ENCODE data around the gene MYADML2. TPM values are rescaled to one million over a fixed set of nuclear protein-coding genes. Genes with fewer than 3 reads are reported as not detected.

Gene MYADML2
- total and polyA plus RNA-seq, 12 donors: 0.26 to 8.6 (median 4.9) TPM

DNA sequence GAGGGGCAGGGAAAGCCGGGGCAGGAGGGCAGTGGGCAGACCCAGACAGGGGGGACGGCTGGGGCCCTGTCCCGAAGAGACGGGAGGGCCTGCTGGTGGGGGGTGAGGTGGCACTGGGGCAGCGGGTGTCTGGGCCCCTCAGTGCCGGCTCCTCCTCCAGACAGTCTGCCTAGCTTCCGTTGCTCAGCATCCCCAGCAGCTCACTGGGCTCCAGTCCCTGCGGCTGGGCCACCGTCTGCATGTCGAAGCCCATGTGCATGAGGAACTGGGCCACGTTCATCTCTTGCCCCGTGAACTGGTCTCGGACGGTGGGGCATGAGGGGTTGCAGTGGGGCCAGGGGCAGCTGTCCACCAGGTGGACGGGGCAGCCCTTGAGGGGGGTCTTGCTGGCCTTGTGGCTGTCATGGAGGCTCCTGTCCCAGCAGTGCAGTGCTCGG, 5.8 kb upstream of the MYADML2 start:
- Histone ChIP-seq H3K27ac (no peak overlapping the region), H3K4me1 (no peaks in the 10 kb centered on the region), H3K4me3 (no peak overlapping the region), H3K27me3 (peaks cover 0 to 20% (median 15%) of the 10 kb centered on the region in 7 donors), H3K9me3 (peaks cover 0 to 3% (median 0%) of the 10 kb centered on the region in 11 donors), H3K36me3 (peaks cover 0 to 3% (median 0%) of the 10 kb centered on the region in 9 donors)
- WGBS, 2 donors: 70 to 77% methylated on average over 16 of the region's 16 CpGs
- intact Hi-C loops (cut with DNase I): loop anchor here in 4 of 10 donors (10.0 kb wide), 1 partner anchor 202 kb away; no protein-coding TSS in a partner anchor
- TF ChIP-seq, protein P1, sequence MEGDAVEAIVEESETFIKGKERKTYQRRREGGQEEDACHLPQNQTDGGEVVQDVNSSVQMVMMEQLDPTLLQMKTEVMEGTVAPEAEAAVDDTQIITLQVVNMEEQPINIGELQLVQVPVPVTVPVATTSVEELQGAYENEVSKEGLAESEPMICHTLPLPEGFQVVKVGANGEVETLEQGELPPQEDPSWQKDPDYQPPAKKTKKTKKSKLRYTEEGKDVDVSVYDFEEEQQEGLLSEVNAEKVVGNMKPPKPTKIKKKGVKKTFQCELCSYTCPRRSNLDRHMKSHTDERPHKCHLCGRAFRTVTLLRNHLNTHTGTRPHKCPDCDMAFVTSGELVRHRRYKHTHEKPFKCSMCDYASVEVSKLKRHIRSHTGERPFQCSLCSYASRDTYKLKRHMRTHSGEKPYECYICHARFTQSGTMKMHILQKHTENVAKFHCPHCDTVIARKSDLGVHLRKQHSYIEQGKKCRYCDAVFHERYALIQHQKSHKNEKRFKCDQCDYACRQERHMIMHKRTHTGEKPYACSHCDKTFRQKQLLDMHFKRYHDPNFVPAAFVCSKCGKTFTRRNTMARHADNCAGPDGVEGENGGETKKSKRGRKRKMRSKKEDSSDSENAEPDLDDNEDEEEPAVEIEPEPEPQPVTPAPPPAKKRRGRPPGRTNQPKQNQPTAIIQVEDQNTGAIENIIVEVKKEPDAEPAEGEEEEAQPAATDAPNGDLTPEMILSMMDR (IDR thresholded peaks at IDR 0.05): no peak
- ATAC-seq (no peak), DNase-seq (no peak)

DNA sequence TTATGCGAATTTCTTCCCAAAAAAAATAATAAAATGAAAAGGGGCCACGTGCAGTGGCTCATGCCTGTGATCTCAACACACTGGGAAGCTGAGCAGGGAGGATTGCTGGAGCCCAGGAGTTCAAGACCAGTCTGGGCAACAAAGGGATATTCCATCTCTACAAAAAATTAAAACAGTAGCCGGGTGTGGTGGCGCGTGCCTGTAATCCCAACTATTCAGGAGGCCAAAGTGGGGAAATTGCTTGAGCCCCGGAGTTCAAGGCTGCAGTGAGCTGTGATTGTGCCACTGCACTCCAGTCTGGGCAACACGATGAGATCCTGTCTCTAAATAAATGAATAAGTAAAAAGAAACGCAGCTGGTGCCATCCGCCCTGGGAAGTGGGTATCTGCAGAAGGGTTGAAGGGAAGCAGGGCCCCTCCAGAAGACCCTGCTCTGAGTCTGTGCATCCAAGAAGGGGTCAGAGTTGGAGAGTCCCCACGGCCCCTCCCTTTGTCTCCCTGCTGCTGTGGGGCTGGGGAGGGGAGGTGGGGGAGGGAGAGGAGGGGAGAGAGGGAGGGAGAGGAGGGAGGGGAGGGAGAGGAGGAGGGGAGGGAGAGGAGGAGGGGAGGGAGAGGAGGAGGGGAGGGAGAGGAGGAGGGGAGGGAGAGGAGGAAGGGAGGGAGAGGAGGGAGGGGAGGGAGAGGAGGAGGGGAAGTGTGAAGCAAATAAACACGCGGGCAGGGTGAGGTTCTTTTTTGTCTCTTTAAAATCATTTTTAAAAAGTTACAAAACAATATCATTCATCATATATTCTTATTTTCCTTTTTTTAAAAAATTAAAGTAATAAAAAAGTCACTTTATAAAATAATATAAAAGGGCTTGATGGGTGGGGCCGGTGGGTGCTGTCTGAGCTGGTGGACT, 5.0 kb upstream of the MYADML2 start:
- DNase-seq (no peak), ATAC-seq (no peak)
- H3K4me3 ChIP-seq: no peak overlapping the region
- H3K27ac ChIP-seq: no peak overlapping the region
- peaks cover 0 to 3% (median 0%) of the 10 kb centered on the region in 9 donors for H3K36me3 ChIP-seq
- intact Hi-C loops (cut with DNase I): loop anchor here in 4 of 10 donors (10.0 kb wide), 1 partner anchor 203 kb away; no protein-coding TSS in a partner anchor
- H3K27me3 ChIP-seq: peaks cover 0 to 16% (median 7%) of the 10 kb centered on the region in 7 donors
- 61 to 71% methylated on average over 13 of the region's 13 CpGs for WGBS, 2 donors
- no peaks in the 10 kb centered on the region for H3K4me1 ChIP-seq
- TF ChIP-seq, protein P1 (IDR thresholded peaks at IDR 0.05): no peak
- H3K9me3 ChIP-seq: peaks cover 0 to 3% (median 0%) of the 10 kb centered on the region in 11 donors

DNA sequence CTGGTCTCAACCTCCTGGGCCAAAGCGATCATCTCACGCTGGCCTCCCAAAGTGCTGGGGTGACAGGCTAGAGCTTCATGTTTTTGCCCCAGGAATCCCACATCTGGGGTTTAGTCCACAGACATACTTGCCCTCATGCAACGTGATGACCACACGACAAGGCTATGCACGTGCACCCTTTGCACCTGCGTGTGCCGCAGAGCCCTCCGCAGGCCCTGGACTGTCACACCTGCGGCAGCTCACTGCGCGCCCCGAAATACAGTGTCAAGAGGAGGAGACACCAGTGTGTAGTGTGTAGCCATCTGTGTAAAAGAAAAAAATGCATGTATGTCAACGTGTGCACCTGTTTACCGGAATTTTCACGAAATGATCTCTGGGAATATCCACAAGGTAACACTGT, 3.5 kb upstream of the MYADML2 start:
- intact Hi-C loops (cut with DNase I): loop anchor here in 4 of 10 donors (10.0 kb wide), 1 partner anchor 204 kb away; no protein-coding TSS in a partner anchor

More for the DNA sequence above, 3.5 kb upstream of the MYADML2 start:
- TF ChIP-seq, protein P1 (IDR thresholded peaks at IDR 0.05): no peak
- DNase-seq (no peak), ATAC-seq (no peak)
- Histone ChIP-seq H3K4me1 (no peaks in the 10 kb centered on the region), H3K4me3 (no peak overlapping the region), H3K27ac (no peak overlapping the region), H3K27me3 (peaks cover 0 to 8% (median 0%) of the 10 kb centered on the region in 7 donors), H3K9me3 (peaks cover 0 to 3% (median 0%) of the 10 kb centered on the region in 11 donors), H3K36me3 (peaks cover 0 to 3% (median 0%) of the 10 kb centered on the region in 9 donors)
- whole genome bisulfite sequencing, 2 donors: 89% methylated on average over 15 of the region's 15 CpGs

Measured in heart right ventricle (tissue), 16 donors.